ENCODE data around the gene CHAT. TPM values are rescaled to one million over a fixed set of nuclear protein-coding genes. Genes with fewer than 3 reads are reported as not detected.

CHAT gene
- total and polyA plus RNA-seq, 8 donors = 0.28 TPM; not detected in 7

DNA sequence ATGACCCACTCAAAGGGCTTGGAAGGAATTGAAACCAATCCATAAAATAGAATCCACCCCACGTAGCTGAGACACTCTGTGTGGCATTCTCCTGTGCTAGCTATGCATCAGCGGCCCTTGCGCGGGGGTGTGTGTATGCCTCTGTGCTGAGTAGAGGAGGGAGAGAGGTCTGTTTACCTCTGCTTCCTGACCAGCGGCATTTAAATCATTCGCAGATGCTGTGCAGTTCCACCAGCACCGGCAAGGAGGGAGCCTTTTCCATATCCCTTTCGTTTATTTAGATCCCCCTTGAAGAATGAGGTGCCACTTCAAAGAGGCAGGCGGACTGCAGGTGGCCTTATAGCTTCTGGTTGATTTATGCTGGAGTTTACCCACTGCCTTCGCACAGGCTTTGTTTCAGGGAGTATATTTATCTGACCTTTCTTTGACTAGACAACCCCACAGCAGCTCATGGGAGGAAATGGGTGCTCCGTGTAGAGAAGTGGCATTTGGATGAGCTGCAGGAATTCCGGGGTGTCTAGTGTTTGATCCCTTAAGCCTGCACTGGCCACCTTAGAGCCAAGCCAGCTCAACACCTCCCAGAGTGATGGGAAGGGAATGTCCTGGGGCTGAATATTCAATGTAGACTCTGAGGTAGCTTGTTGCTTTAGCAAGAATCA lies 77.0 kb downstream of the CHAT start:
- TF ChIP-seq CTCF (IDR thresholded peaks at IDR 0.05) = no peak
- no peaks in the 10 kb centered on the region for H3K9me3 ChIP-seq
- DNase-seq (no peak), ATAC-seq (no peak), FAIRE-seq (no peak)
- no peak overlapping the region for H3K27ac ChIP-seq
- WGBS, 2 donors = 19 to 20% methylated on average over 12 of the region's 12 CpGs
- H3K36me3 ChIP-seq = no peaks in the 10 kb centered on the region
- no peak overlapping the region for H3K4me3 ChIP-seq
- peaks cover 0 to 5% (median 0%) of the 10 kb centered on the region in 4 donors for H3K27me3 ChIP-seq
- H3K4me1 ChIP-seq = no peaks in the 10 kb centered on the region
- intact Hi-C loops (cut with DNase I) = no loop called here

DNA sequence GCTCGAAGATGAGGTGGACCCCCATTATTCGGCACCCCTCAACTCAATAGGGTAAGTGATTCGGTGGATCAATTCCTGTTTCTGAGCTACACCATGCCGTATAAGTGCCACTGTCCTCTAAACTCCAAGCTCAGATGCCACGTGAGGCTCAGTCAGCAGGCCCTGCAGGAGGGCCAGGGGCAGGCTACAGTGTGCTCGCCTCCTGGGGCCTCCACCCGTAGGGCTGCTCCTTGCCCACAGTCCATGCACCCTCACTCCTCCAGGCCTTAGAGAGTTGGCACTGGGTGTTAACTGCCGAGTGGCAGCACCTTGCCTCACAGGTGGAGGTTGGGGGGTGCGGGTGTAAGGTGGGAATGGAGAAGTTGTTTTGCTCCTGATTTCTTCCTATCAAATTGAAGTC lies 77.8 kb downstream of the CHAT start:
- peaks cover 0 to 5% (median 0%) of the 10 kb centered on the region in 4 donors for H3K27me3 ChIP-seq
- no peaks in the 10 kb centered on the region for H3K9me3 ChIP-seq
- no peak for ATAC-seq
- intact Hi-C loops (cut with DNase I) = no loop called here
- TF ChIP-seq CTCF (IDR thresholded peaks at IDR 0.05) = no peak
- no peaks in the 10 kb centered on the region for H3K36me3 ChIP-seq
- H3K4me1 ChIP-seq = no peaks in the 10 kb centered on the region
- H3K4me3 ChIP-seq = no peak overlapping the region
- 36% methylated on average over 9 of the region's 9 CpGs for WGBS, 2 donors
- no peak for FAIRE-seq
- DNase-seq = no peak
- no peak overlapping the region for H3K27ac ChIP-seq

- ATAC-seq = no peak
- FAIRE-seq = no peak
- intact Hi-C loops (cut with DNase I) = no loop called here
- Histone ChIP-seq H3K27ac (no peak overlapping the region), H3K36me3 (no peaks in the 10 kb centered on the region), H3K27me3 (peaks cover 0 to 5% (median 0%) of the 10 kb centered on the region in 4 donors), H3K9me3 (no peaks in the 10 kb centered on the region), H3K4me1 (no peaks in the 10 kb centered on the region), H3K4me3 (no peak overlapping the region)
- WGBS, 2 donors = 54 to 61% methylated on average over 6 of the region's 6 CpGs
- DNase-seq = no peak
- TF ChIP-seq CTCF (IDR thresholded peaks at IDR 0.05) = no peak
These were observed 80.6 kb downstream of the CHAT start for GRCh38 chr10:49694466-49694865.

GRCh38 chr10:49696311-49696710 lies 82.5 kb downstream of the CHAT start:
- Histone ChIP-seq H3K4me3 (no peak overlapping the region), H3K27ac (no peak overlapping the region), H3K27me3 (no peaks in the 10 kb centered on the region), H3K4me1 (no peaks in the 10 kb centered on the region), H3K9me3 (no peaks in the 10 kb centered on the region), H3K36me3 (no peaks in the 10 kb centered on the region)
- FAIRE-seq = no peak
- ATAC-seq = no peak
- TF ChIP-seq CTCF (IDR thresholded peaks at IDR 0.05) = no peak
- 65 to 69% methylated on average over 7 of the region's 7 CpGs for WGBS, 2 donors
- DNase-seq = no peak
- intact Hi-C loops (cut with DNase I) = no loop called here

- no peak overlapping the region for H3K27ac ChIP-seq
- no peaks in the 10 kb centered on the region for H3K4me1 ChIP-seq
- TF ChIP-seq CTCF (IDR thresholded peaks at IDR 0.05) = no peak
- intact Hi-C loops (cut with DNase I) = no loop called here
- no peaks in the 10 kb centered on the region for H3K27me3 ChIP-seq
- DNase-seq (no peak), FAIRE-seq (no peak), ATAC-seq (no peak)
- no peaks in the 10 kb centered on the region for H3K36me3 ChIP-seq
- H3K9me3 ChIP-seq = no peaks in the 10 kb centered on the region
- WGBS, 2 donors = 62 to 66% methylated on average over 9 of the region's 9 CpGs
- H3K4me3 ChIP-seq = no peak overlapping the region
These were observed 84.8 kb downstream of the CHAT start for GRCh38 chr10:49698679-49699078.

Measured in pancreas (tissue), 10 donors.